Neutrophil (primary cell): Measurements from ENCODE around the gene NRG2.

Experiments used
- H3K27ac ChIP-seq: fragments of 200-600 bp; sonication (generic); 2 replicates; pipeline ENCODE4 v1.5.1; 2016; ENCODE audit warnings: mild to moderate bottlenecking, moderate library complexity
- H3K27me3 ChIP-seq: fragments of 200-600 bp; sonication (generic); 2 replicates; pipeline ENCODE4 v1.6.0; 2016; ENCODE audit warnings: mild to moderate bottlenecking
- H3K36me3 ChIP-seq: fragments of 200-600 bp; sonication (generic); 2 replicates; pipeline ENCODE4 v1.5.1; 2017
- H3K4me1 ChIP-seq, 2 experiments: fragments of 200-600 bp in 1 of 2; sonication (generic) in 1 of 2; 1 replicate in 1 of 2; 2 replicates in 1 of 2; pipeline versions ENCODE4 v1.5.1 to v1.6.1; 2013 to 2016; ENCODE audit warnings: low read depth in 1 of 2, low read length in 1 of 2, mild to moderate bottlenecking in 1 of 2, moderate library complexity in 1 of 2; ENCODE audit not compliant: control insufficient read depth in 1 of 2, insufficient read depth in 1 of 2
- H3K4me3 ChIP-seq, 2 experiments: fragments of 200-600 bp in 1 of 2; sonication (generic) in 1 of 2; 1 replicate in 1 of 2; 2 replicates in 1 of 2; pipeline ENCODE4 v1.5.1; 2013 to 2016; ENCODE audit warnings: low read depth in 1 of 2, low read length in 1 of 2, mild to moderate bottlenecking in 1 of 2, moderate library complexity in 1 of 2
- H3K9me3 ChIP-seq: fragments of 200-600 bp; sonication (generic); 2 replicates; pipeline ENCODE4 v1.5.1; 2016
- TF ChIP-seq, protein P1 (sequence below): fragments of 200-600 bp; sonication (generic); IDR thresholded peaks from 2 replicates; pipeline ENCODE4 v1.5.1; 2016; ENCODE audit warnings: antibody characterized with exemption

Gene NRG2

GRCh38 chr5:139872052-139872766 is 170.9 kb downstream of the NRG2 start:
- no peaks in the 10 kb centered on the region for H3K36me3 ChIP-seq
- H3K4me3 ChIP-seq = no peak overlapping the region
- H3K4me1 ChIP-seq = no peaks in the 10 kb centered on the region
- TF ChIP-seq, protein P1, sequence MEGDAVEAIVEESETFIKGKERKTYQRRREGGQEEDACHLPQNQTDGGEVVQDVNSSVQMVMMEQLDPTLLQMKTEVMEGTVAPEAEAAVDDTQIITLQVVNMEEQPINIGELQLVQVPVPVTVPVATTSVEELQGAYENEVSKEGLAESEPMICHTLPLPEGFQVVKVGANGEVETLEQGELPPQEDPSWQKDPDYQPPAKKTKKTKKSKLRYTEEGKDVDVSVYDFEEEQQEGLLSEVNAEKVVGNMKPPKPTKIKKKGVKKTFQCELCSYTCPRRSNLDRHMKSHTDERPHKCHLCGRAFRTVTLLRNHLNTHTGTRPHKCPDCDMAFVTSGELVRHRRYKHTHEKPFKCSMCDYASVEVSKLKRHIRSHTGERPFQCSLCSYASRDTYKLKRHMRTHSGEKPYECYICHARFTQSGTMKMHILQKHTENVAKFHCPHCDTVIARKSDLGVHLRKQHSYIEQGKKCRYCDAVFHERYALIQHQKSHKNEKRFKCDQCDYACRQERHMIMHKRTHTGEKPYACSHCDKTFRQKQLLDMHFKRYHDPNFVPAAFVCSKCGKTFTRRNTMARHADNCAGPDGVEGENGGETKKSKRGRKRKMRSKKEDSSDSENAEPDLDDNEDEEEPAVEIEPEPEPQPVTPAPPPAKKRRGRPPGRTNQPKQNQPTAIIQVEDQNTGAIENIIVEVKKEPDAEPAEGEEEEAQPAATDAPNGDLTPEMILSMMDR = no peak
- no peaks in the 10 kb centered on the region for H3K9me3 ChIP-seq
- H3K27me3 ChIP-seq = peaks cover 52% of the 10 kb centered on the region
- H3K27ac ChIP-seq = no peak overlapping the region

DNA sequence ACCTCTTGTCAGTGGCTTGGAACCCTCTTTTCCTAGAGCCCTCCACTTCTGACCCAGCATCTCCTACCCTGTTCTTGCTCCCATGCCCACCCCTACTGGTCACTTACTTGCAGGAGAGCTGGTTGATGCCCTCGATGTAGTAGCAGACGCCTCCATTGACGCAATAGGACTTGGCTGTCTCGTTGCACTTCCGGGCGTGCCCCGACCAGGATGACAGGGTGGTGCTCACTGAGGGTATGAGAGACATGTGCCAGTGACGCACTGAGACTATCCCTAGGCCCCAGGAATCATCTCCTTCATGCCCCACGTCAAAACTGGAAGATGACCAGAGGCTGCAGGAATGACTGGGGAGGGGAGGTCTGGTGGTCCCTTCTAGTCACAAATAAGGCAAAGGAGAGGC is 171.5 kb downstream of the NRG2 start:
- no peak overlapping the region for H3K4me3 ChIP-seq
- no peaks in the 10 kb centered on the region for H3K36me3 ChIP-seq
- H3K27ac ChIP-seq = no peak overlapping the region
- no peaks in the 10 kb centered on the region for H3K4me1 ChIP-seq
- H3K27me3 ChIP-seq = peaks cover 51% of the 10 kb centered on the region
- no peaks in the 10 kb centered on the region for H3K9me3 ChIP-seq
- TF ChIP-seq, protein P1 = no peak

- Histone ChIP-seq H3K4me3 (no peak overlapping the region), H3K9me3 (no peaks in the 10 kb centered on the region), H3K27me3 (peaks cover 44% of the 10 kb centered on the region), H3K4me1 (no peaks in the 10 kb centered on the region), H3K27ac (no peak overlapping the region), H3K36me3 (no peaks in the 10 kb centered on the region)
- TF ChIP-seq, protein P1 = no peak
Measured at GRCh38 chr5:139870677-139871076, 172.4 kb downstream of the NRG2 start.

DNA sequence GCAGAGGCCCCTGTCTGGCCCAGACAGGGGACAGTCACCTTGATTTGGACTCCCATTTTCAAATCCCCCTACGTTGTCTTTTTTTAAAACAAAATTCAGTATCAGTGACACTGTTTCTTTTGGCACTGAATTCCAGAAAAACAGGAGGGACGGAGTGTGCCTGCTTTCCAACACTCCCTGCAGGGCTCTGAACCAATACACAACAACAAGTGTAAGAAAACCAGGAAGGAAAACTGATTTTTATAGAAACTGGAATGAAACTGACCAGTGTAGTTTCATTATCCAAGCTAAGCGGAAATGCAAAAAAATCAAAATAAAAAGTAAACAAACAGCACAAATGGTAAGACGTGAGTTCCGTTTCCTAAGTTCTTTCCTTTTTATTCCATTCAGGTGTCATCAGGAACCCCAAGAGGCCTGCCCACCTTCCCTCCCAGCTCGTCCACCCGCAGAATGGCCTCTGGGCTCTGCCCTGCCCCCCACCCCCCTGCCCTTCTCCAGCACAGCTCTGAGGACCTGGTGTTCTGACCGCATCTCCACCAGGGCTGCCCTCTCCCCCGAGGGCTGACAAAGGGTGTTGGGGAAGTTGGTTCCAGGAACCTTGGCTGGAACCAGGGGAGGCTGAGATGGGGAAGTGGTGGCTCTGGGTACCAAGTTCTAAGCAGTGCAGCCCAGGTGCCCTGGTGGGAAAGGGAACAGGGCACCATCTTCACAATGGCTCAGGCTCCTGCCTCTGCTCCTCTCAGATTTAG is 173.9 kb downstream of the NRG2 start:
- Histone ChIP-seq H3K27ac (no peak overlapping the region), H3K9me3 (no peaks in the 10 kb centered on the region), H3K27me3 (peaks cover 37% of the 10 kb centered on the region), H3K4me1 (no peaks in the 10 kb centered on the region), H3K4me3 (no peak overlapping the region), H3K36me3 (no peaks in the 10 kb centered on the region)
- TF ChIP-seq, protein P1 = no peak

- no peaks in the 10 kb centered on the region for H3K36me3 ChIP-seq
- H3K4me3 ChIP-seq = no peak overlapping the region
- no peaks in the 10 kb centered on the region for H3K9me3 ChIP-seq
- H3K27me3 ChIP-seq = peaks cover 33% of the 10 kb centered on the region
- TF ChIP-seq, protein P1 = no peak
- H3K4me1 ChIP-seq = no peaks in the 10 kb centered on the region
- H3K27ac ChIP-seq = no peak overlapping the region
Measured at GRCh38 chr5:139867581-139867980, 175.5 kb downstream of the NRG2 start.
